Psoas muscle (tissue), 8 donors: ENCODE results near the gene C13orf46. TPM values are rescaled to one million over a fixed set of nuclear protein-coding genes. Genes with fewer than 3 reads are reported as not detected.

Experiments used
- ATAC-seq, 4 donors: fragments of 200-7000 bp; cut with Tn5 transposase; one replicate each; pipeline ENCODE4 v1.9.1; 2020; ENCODE audit warnings: moderate library complexity in 3 of 4, mild to moderate bottlenecking in 2 of 4
- DNase-seq, 2 donors: peaks; one replicate each; pipeline ENCODE4 v3.0.0-alpha.2; 2020
- H3K27ac ChIP-seq: fragments of 200-600 bp; one replicate; pipeline ENCODE4 v1.8.0; 2022
- H3K27me3 ChIP-seq, 3 donors: fragments of 200-600 bp in 1 of 3; one replicate each; pipeline versions ENCODE4 v1.6.1 to v1.8.0; 2013 to 2022; ENCODE audit warnings: low read length in 2 of 3, mild to moderate bottlenecking in 2 of 3, moderate library complexity in 1 of 3; ENCODE audit not compliant: insufficient read depth in 3 of 3
- H3K36me3 ChIP-seq, 2 donors: fragments of 200-600 bp in 1 of 2; one replicate each; pipeline versions ENCODE4 v1.6.1 to v1.8.0; 2013 to 2022; ENCODE audit warnings: low read depth in 1 of 2, mild to moderate bottlenecking in 1 of 2, moderate library complexity in 1 of 2; ENCODE audit not compliant: insufficient read depth in 1 of 2
- H3K4me1 ChIP-seq: fragments of 200-600 bp; one replicate; pipeline ENCODE4 v1.8.0; 2022
- H3K4me3 ChIP-seq: fragments of 200-600 bp; one replicate; pipeline ENCODE4 v1.8.0; 2022; ENCODE audit warnings: mild to moderate bottlenecking
- H3K9me3 ChIP-seq: fragments of 200-600 bp; one replicate; pipeline ENCODE4 v1.8.0; 2022
- CTCF ChIP-seq: fragments of 200-600 bp; IDR thresholded peaks from one replicate; pipeline ENCODE4 v1.8.0; 2022; ENCODE audit warnings: antibody characterized with exemption
- WGBS, 3 donors: extraction: QIAGEN DNeasy Blood & Tissue Kit; methylation state at CpG; one replicate each; pipeline versions ENCODE4 v1.1.6 to v1.1.7; 2013; 5-methylcytosine and 5-hydroxymethylcytosine counted together
- intact Hi-C, 2 donors: fragments of 100-400 bp; cut with DNase I; formaldehyde crosslinking; loops; one replicate each; pipeline versions ENCODE4 v1.11.0 to v1.14.2; 2022
- polyA plus RNA-seq, 3 donors: library from polyadenylated mRNA; stranded (reverse); fragments of 200-250 nt; gene quantifications; one replicate each; pipeline ENCODE4 v1.2.3, GENCODE V29; 2013
- total RNA-seq, 4 donors: library from RNA; stranded (reverse); fragmentation: NEBNext Ultra II Directional in 2 of 4; extraction: Animal tissue kit (Norgen Biotek cat#: 25700) in 2 of 4; gene quantifications; one replicate each; pipeline versions ENCODE4 v1.2.1 to v1.2.4, GENCODE V29; 2021 to 2023
- donor health status: healthy with polysubstance abuse.
- donor health status: DM: no; HTN: no; CAD: no; lungs with moderate emphysema.
- donor health status: Bipolar disorder and iron deficiency.
- donor health status: healthy.
- donor health status: DM: yes; HTN: yes; CAD: no.
- donor health status: DM: no; HTN: no; CAD: no.
- donor health status: DM: no; HTN: no; CAD: no.
- donor health status: DM: yes; HTN: yes; CAD: no.

Gene C13orf46
- total and polyA plus RNA-seq, 7 donors: 0.14 to 2.5 (median 0.57) TPM; not detected in 1

- DNase-seq (peak; percentile 15 to 41), ATAC-seq (no peak)
- TF ChIP-seq CTCF: no peak
- H3K9me3 ChIP-seq: no peaks in the 10 kb centered on the region
- H3K27me3 ChIP-seq: no peaks in the 10 kb centered on the region
- H3K36me3 ChIP-seq: peaks cover 0 to 49% of the 10 kb centered on the region in 2 donors
- H3K4me1 ChIP-seq: no peaks in the 10 kb centered on the region
- H3K27ac ChIP-seq: no peak overlapping the region
- H3K4me3 ChIP-seq: no peak overlapping the region
- intact Hi-C loops: no loop called here
- 89 to 92% (median 91%) methylated on average over 32 to 37 of the region's 37 CpGs for WGBS, 3 donors
Measured at GRCh38 chr13:114010401-114011101, 36.7 kb upstream of the C13orf46 start.

- DNase-seq (peak; percentile 10 to 33), ATAC-seq (no peak)
- no peak overlapping the region for H3K27ac ChIP-seq
- peaks cover 0 to 45% of the 10 kb centered on the region in 2 donors for H3K36me3 ChIP-seq
- WGBS, 3 donors: 93 to 94% (median 94%) methylated on average over 31 of the region's 31 CpGs
- no peaks in the 10 kb centered on the region for H3K27me3 ChIP-seq
- no peak overlapping the region for H3K4me3 ChIP-seq
- H3K9me3 ChIP-seq: no peaks in the 10 kb centered on the region
- intact Hi-C loops: no loop called here
- TF ChIP-seq CTCF: no peak
- H3K4me1 ChIP-seq: no peaks in the 10 kb centered on the region
Measured at GRCh38 chr13:114009590-114010400, 35.9 kb upstream of the C13orf46 start.

- Histone ChIP-seq H3K27me3 (no peaks in the 10 kb centered on the region), H3K36me3 (peaks cover 0 to 38% of the 10 kb centered on the region in 2 donors), H3K4me3 (no peak overlapping the region), H3K9me3 (no peaks in the 10 kb centered on the region), H3K4me1 (no peaks in the 10 kb centered on the region), H3K27ac (no peak overlapping the region)
- DNase-seq: peak in 1 of 2 donors; percentile 28
- ATAC-seq: no peak
- intact Hi-C loops: no loop called here
- 88 to 94% (median 89%) methylated on average over 32 to 33 of the region's 33 CpGs for WGBS, 3 donors
- TF ChIP-seq CTCF: no peak
Measured at GRCh38 chr13:114008964-114009589, 35.2 kb upstream of the C13orf46 start.

- H3K4me1 ChIP-seq: no peaks in the 10 kb centered on the region
- H3K9me3 ChIP-seq: no peaks in the 10 kb centered on the region
- intact Hi-C loops: no loop called here
- H3K27me3 ChIP-seq: no peaks in the 10 kb centered on the region
- H3K4me3 ChIP-seq: no peak overlapping the region
- H3K36me3 ChIP-seq: peaks cover 0 to 43% of the 10 kb centered on the region in 2 donors
- no peak overlapping the region for H3K27ac ChIP-seq
- DNase-seq: peak in 1 of 2 donors; percentile 17
- no peak for ATAC-seq
- WGBS, 3 donors: 89 to 93% (median 92%) methylated on average over 12 of the region's 12 CpGs
- TF ChIP-seq CTCF: no peak
Measured at GRCh38 chr13:114007566-114007965, 33.7 kb upstream of the C13orf46 start.
